Stimulated activated CD8-positive, alpha-beta memory T cell treated with anti-CD3 and anti-CD28 coated beads, Interleukin-7, amount 100 ng/mL, for 48 hours (primary cell): Measurements from ENCODE around the gene CFAP57.

Experiments used
- DNase-seq, 2 donors: peaks; one replicate each; pipeline ENCODE4 v3.0.0-alpha.2; 2020; ENCODE audit warnings: low read depth in 1 of 2; ENCODE audit errors: extremely low read depth in 1 of 2

The CFAP57 gene

DNA sequence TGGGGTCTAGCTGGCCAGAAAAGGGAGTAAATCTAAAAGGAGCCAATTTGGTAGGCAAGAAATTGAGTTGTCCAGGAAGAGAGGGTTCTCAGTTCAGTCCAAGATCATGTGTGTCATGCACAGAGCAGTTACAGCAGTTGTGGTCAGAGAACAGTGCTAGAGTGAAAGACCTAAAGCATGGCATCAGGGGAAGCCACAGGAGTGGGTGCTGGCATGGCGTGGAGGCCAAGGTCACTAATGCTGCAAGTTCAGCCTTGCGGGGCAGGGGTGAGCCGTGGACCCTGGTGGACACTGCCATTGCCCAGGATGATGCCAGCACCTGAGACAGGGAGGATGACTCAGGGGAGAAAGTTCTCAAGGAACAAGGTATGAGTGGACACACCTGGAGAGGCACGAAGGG, 81.0 kb downstream of the CFAP57 start:
- DNase-seq: no peak

DNA sequence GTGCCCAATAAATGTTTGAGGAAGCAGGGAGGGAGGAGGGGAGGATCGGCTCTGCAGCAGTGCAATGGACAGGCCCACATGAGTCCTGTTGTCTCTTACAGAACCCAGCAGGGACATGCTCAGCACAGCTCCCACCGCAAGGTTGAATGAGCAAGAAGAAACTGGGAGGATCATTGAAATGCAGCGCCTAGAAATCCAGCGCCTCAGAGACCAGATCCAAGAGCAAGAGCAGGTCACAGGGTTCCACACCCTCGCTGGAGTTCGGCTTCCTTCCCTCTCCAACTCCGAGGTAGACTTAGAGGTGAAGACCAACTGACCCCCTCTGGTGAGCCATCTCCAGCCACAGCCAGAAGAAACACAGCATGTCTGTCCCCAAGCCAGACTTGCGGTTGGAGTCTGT, 81.7 kb downstream of the CFAP57 start:
- DNase-seq: no peak

GRCh38 chr1:43255438-43256210, 83.5 kb downstream of the CFAP57 start:
- no peak for DNase-seq

GRCh38 chr1:43256675-43257570, 84.8 kb downstream of the CFAP57 start:
- no peak for DNase-seq

DNA sequence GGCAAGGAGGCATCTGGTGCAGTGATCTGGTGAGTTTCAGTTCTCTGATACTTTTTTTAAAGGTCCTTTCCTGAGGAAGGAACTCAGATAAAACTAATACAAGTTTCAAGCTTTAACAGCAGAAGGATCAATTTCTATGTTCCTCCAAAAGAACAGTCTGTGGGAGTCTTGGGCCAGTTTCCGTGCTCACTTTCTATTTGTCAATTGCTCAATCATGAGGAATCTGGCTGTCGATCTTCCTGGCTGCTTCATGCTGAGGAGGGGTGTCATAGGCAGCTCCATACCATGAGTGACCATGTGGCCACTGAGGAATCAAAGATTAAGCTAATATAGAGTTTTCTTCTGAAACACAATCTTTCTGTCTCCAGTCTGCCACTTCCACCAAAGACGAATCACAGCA, 86.2 kb downstream of the CFAP57 start:
- no peak for DNase-seq

GRCh38 chr1:43265431-43265830, 93.3 kb downstream of the CFAP57 start:
- no peak for DNase-seq

DNA sequence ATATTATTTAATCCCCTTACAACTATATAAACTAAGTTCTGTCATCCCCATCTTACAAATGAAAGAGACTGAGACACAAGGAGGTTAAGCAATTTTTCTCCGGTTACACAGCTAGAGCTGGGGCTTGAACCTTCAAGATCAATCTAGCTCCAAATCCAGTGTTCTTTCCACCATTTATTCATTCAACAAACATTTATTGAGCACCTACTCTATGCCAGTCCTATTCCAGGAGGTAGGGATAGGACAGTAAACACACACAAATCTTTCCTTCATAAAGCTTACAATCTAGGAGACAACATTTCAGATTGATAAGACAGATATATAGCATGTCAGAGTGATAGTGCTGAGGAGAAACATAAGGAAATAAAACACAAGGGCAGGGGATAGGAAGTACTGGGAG, 94.8 kb downstream of the CFAP57 start:
- no peak for DNase-seq

DNA sequence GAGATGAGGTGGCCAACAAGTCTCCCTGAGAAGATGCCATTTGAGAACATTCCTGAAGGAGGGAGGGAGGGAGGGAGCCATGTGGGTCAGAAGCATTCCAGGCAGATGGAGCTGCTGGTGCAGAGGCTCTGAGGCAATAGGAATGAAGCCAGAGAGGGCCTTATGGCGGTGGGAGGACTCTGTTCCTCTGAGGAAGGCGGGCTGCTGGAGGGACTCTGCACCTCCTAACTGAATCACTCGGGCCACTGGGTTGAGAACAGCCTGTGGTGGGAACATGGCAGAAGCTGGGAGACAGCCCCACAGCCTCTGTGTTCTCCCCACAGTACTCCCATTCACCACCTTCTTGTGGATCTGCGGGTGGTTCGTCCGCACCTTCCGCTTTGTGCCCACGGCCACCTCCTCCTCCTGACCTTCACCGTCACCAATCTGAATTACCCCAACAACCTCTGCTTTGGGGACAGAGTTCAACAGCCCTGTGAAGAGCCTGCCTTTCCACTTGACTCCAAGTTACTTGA, 95.2 kb downstream of the CFAP57 start:
- DNase-seq: no peak

DNA sequence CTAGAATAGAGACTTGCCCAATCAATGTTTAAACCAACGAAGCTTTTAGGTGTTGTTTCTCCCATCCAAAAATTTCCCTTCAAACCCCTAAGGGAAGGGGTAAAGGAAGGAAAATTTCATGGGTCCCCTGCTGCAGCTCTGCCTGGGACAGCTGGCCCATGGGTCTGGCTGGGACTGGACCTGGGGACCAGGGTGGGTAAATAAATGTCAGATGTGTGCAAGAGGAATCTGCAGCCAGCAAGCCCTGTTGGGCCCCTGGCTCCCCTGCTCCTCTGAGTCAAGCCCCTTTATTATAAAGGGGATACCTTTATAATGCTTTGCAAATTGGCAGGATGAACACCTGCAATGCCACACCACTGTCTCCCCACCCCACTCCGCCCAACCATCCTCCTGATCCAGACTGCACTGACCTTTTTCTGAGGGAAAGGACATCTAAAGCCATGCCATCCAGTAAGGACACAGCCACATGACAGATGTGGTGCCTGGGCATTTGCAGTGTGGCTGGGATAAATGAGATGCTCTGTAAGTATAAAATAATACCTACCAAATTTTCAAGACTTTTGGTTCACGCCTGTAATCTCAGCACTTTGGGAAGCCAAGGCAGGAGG, 95.8 kb downstream of the CFAP57 start:
- DNase-seq: no peak

GRCh38 chr1:43269627-43270375, 97.7 kb downstream of the CFAP57 start, which contains the start of gene TMEM125:
Gene TMEM125, plus strand, starts transcription at chr1:43269983. Its CDS starts 2,740 bp downstream, at chr1:43272723.
- DNase-seq: no peak

GRCh38 chr1:43270421-43271095, 98.4 kb downstream of the CFAP57 start:
- no peak for DNase-seq

- DNase-seq: no peak
These were observed 99.3 kb downstream of the CFAP57 start for GRCh38 chr1:43271186-43272118.

GRCh38 chr1:43272161-43272560, 100.0 kb downstream of the CFAP57 start:
- no peak for DNase-seq

DNA sequence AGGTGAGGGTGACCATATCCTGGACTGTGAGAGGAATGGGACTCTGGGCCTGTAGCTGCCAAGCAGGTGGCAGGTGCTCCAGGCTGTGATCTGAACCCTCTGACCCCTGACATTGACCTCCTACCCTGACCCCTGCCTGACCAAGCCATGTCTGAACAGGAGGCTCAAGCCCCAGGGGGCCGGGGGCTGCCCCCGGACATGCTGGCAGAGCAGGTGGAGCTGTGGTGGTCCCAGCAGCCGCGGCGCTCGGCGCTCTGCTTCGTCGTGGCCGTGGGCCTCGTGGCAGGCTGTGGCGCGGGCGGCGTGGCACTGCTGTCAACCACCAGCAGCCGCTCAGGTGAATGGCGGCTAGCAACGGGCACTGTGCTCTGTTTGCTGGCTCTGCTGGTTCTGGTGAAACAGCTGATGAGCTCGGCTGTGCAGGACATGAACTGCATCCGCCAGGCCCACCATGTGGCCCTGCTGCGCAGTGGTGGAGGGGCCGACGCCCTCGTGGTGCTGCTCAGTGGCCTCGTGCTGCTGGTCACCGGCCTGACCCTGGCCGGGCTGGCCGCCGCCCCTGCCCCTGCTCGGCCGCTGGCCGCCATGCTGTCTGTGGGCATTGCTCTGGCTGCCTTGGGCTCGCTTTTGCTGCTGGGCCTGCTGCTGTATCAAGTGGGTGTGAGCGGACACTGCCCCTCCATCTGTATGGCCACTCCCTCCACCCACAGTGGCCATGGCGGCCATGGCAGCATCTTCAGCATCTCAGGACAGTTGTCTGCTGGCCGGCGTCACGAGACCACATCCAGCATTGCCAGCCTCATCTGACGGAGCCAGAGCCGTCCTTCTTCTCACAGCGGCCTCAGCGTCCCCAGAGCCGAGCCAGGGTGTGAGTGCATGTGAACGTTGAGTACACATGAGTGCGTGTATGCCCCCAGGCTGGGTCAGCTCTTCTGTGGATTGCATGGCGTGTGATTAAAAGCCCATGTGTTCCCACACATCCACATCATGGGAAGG, 100.7 kb downstream of the CFAP57 start:
- DNase-seq: no peak

DNA sequence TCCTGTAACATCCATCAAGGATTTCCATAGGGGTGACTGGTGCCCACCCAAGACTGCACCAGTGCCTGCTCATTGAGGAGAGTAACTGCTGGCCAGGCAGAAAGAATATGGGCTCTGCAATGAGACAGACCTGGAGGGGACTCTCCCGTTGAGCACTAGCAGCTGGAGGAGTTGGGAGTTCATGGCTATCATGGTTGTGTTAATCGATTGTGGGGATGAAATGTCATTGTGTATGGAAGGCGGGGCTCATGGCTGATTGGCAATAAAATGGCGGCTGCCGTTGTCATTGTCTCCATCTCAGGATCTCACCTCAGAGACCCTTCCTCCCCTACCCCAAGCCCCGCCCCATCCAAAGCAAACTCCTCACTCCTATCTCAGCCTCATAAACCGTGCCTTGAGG, 101.6 kb downstream of the CFAP57 start:
- no peak for DNase-seq

GRCh38 chr1:43274125-43274803, 102.1 kb downstream of the CFAP57 start:
- no peak for DNase-seq

- no peak for DNase-seq
These were observed 102.7 kb downstream of the CFAP57 start for GRCh38 chr1:43274804-43275180.
